Neutrophil (primary cell): ENCODE data around the gene SUSD1.

Source experiments
- H3K27ac ChIP-seq: fragments of 200-600 bp; sonication (generic); 2 replicates; pipeline ENCODE4 v1.5.1; 2016; ENCODE audit warnings: mild to moderate bottlenecking, moderate library complexity
- H3K27me3 ChIP-seq: fragments of 200-600 bp; sonication (generic); 2 replicates; pipeline ENCODE4 v1.6.0; 2016; ENCODE audit warnings: mild to moderate bottlenecking
- H3K36me3 ChIP-seq: fragments of 200-600 bp; sonication (generic); 2 replicates; pipeline ENCODE4 v1.5.1; 2017
- H3K4me1 ChIP-seq, 2 experiments: fragments of 200-600 bp in 1 of 2; sonication (generic) in 1 of 2; 1 replicate in 1 of 2; 2 replicates in 1 of 2; pipeline versions ENCODE4 v1.5.1 to v1.6.1; 2013 to 2016; ENCODE audit warnings: low read depth in 1 of 2, low read length in 1 of 2, mild to moderate bottlenecking in 1 of 2, moderate library complexity in 1 of 2; ENCODE audit not compliant: control insufficient read depth in 1 of 2, insufficient read depth in 1 of 2
- H3K4me3 ChIP-seq, 2 experiments: fragments of 200-600 bp in 1 of 2; sonication (generic) in 1 of 2; 1 replicate in 1 of 2; 2 replicates in 1 of 2; pipeline ENCODE4 v1.5.1; 2013 to 2016; ENCODE audit warnings: low read depth in 1 of 2, low read length in 1 of 2, mild to moderate bottlenecking in 1 of 2, moderate library complexity in 1 of 2
- H3K9me3 ChIP-seq: fragments of 200-600 bp; sonication (generic); 2 replicates; pipeline ENCODE4 v1.5.1; 2016
- TF ChIP-seq, protein P1 (sequence below): fragments of 200-600 bp; sonication (generic); IDR thresholded peaks from 2 replicates; pipeline ENCODE4 v1.5.1; 2016; ENCODE audit warnings: antibody characterized with exemption

The SUSD1 gene

GRCh38 chr9:112084907-112085306 is 90.2 kb downstream of the SUSD1 start:
- Histone ChIP-seq H3K27me3 (no peaks in the 10 kb centered on the region), H3K27ac (no peak overlapping the region), H3K9me3 (no peaks in the 10 kb centered on the region), H3K4me1 (no peaks in the 10 kb centered on the region), H3K4me3 (no peak overlapping the region), H3K36me3 (peaks cover 10% of the 10 kb centered on the region)
- TF ChIP-seq, protein P1, sequence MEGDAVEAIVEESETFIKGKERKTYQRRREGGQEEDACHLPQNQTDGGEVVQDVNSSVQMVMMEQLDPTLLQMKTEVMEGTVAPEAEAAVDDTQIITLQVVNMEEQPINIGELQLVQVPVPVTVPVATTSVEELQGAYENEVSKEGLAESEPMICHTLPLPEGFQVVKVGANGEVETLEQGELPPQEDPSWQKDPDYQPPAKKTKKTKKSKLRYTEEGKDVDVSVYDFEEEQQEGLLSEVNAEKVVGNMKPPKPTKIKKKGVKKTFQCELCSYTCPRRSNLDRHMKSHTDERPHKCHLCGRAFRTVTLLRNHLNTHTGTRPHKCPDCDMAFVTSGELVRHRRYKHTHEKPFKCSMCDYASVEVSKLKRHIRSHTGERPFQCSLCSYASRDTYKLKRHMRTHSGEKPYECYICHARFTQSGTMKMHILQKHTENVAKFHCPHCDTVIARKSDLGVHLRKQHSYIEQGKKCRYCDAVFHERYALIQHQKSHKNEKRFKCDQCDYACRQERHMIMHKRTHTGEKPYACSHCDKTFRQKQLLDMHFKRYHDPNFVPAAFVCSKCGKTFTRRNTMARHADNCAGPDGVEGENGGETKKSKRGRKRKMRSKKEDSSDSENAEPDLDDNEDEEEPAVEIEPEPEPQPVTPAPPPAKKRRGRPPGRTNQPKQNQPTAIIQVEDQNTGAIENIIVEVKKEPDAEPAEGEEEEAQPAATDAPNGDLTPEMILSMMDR, result no peak

DNA sequence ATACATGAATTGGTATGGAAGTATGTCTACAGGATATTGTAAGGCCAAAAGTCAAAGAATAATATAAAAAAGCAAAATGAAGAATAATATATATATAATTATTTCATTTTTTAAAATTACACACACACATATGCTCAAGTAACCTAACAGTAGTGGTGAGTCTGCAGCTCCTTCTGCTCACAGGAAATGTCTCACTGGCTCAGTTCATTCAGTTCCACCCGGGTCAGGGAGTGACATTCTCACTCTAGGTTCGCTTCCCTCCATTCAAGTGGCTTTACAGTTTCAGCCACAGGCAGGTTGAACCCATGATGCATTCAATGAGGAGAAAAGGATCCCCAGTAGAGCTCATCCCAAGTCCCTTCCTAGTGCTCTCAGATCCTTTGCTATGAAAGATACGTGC is 90.8 kb downstream of the SUSD1 start:
- no peak overlapping the region for H3K4me3 ChIP-seq
- no peaks in the 10 kb centered on the region for H3K9me3 ChIP-seq
- H3K4me1 ChIP-seq, result no peaks in the 10 kb centered on the region
- no peak overlapping the region for H3K27ac ChIP-seq
- H3K36me3 ChIP-seq, result peaks cover 10% of the 10 kb centered on the region
- H3K27me3 ChIP-seq, result no peaks in the 10 kb centered on the region
- TF ChIP-seq, protein P1, result no peak

DNA sequence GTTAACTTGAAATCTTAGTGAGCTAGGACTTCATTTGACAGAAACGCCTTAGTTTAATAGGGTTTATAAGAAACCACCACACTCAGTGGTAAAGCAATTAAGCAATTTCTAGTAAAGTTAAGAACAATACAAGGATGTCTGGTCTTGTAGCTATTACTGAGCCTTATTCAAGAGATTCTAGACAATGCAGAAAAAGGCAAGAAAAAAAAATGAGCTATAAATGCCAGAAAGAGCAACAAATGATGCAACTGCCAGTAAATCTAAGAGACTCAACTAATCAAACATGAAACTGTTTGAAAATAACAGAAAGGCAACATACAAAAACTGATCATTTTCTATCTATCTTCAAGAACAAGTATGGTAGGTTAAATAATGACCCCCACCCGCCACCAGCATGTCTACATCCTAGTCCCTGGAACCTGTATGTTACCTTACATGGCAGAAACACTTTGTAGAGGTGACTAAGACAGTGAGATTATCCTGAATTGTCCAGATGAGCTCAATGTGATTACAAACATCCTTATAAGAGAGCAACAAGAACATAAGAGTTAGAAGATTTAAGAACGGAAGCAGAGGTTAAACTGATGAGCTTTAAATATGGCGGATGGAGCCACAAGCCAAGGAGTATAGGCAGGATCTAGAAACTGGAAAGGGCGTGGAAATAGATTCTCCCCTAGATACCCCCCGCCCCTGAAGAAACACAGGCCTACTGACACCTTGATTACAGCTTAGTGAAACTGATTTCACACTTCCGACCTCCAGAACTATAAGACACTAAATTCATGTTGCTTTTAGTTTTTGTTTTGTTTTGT is 93.0 kb downstream of the SUSD1 start:
- TF ChIP-seq, protein P1, result no peak
- H3K27me3 ChIP-seq, result no peaks in the 10 kb centered on the region
- H3K27ac ChIP-seq, result no peak overlapping the region
- no peaks in the 10 kb centered on the region for H3K9me3 ChIP-seq
- peaks cover 1 to 2% of the 10 kb centered on the region in 2 experiments for H3K4me1 ChIP-seq
- peaks cover 10% of the 10 kb centered on the region for H3K36me3 ChIP-seq
- H3K4me3 ChIP-seq, result no peak overlapping the region

- TF ChIP-seq, protein P1, result no peak
- no peak overlapping the region for H3K4me3 ChIP-seq
- H3K4me1 ChIP-seq, result peaks cover 4 to 5% of the 10 kb centered on the region in 2 experiments
- no peak overlapping the region for H3K27ac ChIP-seq
- H3K9me3 ChIP-seq, result no peaks in the 10 kb centered on the region
- no peaks in the 10 kb centered on the region for H3K27me3 ChIP-seq
- H3K36me3 ChIP-seq, result peaks cover 10% of the 10 kb centered on the region
These were observed 94.1 kb downstream of the SUSD1 start for GRCh38 chr9:112080831-112081542.

GRCh38 chr9:112078432-112078831 is 96.7 kb downstream of the SUSD1 start:
- H3K4me3 ChIP-seq, result no peak overlapping the region

More at GRCh38 chr9:112078432-112078831, 96.7 kb downstream of the SUSD1 start:
- H3K27me3 ChIP-seq, result no peaks in the 10 kb centered on the region
- peaks cover 5 to 15% of the 10 kb centered on the region in 2 experiments for H3K4me1 ChIP-seq
- H3K36me3 ChIP-seq, result peaks cover 3% of the 10 kb centered on the region
- H3K9me3 ChIP-seq, result no peaks in the 10 kb centered on the region
- H3K27ac ChIP-seq, result no peak overlapping the region
- TF ChIP-seq, protein P1, result no peak
